NT2/D1 (cell line): ENCODE results near the gene S100A11.

Experiments used
- SUZ12 ChIP-seq: IDR thresholded peaks from 2 replicates; pipeline ENCODE4 v1.6.1; 2011; ENCODE audit not compliant: insufficient read length, insufficient read depth; ENCODE audit errors: extremely low read depth
- YY1 ChIP-seq: IDR thresholded peaks from 2 replicates; pipeline ENCODE4 v1.6.1; 2011; ENCODE audit not compliant: insufficient read length, insufficient read depth

GRCh38 chr1:151990856-151991198, 46.0 kb downstream of the S100A11 start:
- no peak for TF ChIP-seq YY1
- no peak for TF ChIP-seq SUZ12
